ENCODE measurements around the gene BRD1. TPM values are rescaled to one million over a fixed set of nuclear protein-coding genes. Genes with fewer than 3 reads are reported as not detected.
A peak's percentile ranks its signal among the peaks of the same experiment; 100 is the strongest.

BRD1 gene
- total RNA-seq, 3 donors from 2014 or later: 33.4 to 51.3 (median 48.4) TPM

GRCh38 chr22:49749227-49749626 lies 78.4 kb downstream of the BRD1 start:
- DNase-seq: peak in 1 of 3 donors; percentile 24
- ATAC-seq: no peak
- peaks cover 23% of the 10 kb centered on the region for H3K9me3 ChIP-seq
- intact Hi-C loops (cut with DNase I, micrococcal nuclease): no loop called here
- H3K36me3 ChIP-seq (ENCODE audit: low read depth): no peaks in the 10 kb centered on the region
- H3K4me1 ChIP-seq (ENCODE audit: low read depth): no peaks in the 10 kb centered on the region
- H3K4me3 ChIP-seq: no peak overlapping the region
- TF ChIP-seq CTCF (IDR thresholded peaks at IDR 0.05): no peak

DNA sequence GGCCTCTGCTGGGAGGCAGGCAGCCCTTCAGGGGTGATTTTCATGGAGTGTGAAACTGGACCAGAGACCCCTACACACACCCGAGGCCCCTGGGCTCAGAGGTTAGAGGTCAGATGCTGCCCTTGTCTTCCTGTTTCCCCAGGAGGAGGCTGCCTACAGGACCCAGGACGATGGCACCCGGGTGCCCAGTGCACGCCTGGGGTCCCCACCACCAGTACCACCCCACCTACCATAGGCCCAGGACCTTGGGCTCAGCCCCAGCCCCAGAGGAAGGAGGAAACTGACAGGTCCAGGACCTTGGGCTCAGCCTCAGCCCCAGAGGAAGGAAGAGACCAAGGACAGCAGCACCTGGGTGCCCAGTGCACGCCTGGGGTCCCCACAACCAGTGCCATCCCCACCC lies 79.2 kb downstream of the BRD1 start:
- intact Hi-C loops (cut with DNase I, micrococcal nuclease): no loop called here
- Histone ChIP-seq H3K9me3 (peaks cover 25% of the 10 kb centered on the region), H3K4me1 (ENCODE audit: low read depth) (no peaks in the 10 kb centered on the region), H3K4me3 (no peak overlapping the region), H3K36me3 (ENCODE audit: low read depth) (no peaks in the 10 kb centered on the region)
- ATAC-seq: no peak
- DNase-seq: no peak
- TF ChIP-seq CTCF (IDR thresholded peaks at IDR 0.05): no peak

DNA sequence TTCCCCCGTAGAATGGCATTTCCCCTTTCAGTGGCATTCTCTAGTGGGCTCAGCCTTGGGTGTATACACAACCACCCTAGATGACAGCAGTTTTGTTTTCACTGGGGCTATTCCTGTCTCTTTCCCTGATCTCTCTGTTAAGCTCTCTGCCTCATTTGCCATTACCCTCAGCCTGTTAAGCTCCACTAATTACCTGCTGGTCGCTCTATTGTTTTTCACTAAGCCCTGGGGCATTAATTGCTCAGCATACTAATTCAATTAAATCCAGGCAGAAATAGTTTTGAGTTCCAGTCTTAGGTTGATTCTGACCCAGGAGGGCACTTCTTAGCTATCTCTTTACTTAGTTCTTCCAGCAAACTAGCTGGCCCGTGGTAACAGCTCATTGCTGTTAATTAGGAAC lies 80.0 kb downstream of the BRD1 start:
- ATAC-seq: no peak
- intact Hi-C loops (cut with DNase I, micrococcal nuclease): no loop called here
- peaks cover 25% of the 10 kb centered on the region for H3K9me3 ChIP-seq

DNA sequence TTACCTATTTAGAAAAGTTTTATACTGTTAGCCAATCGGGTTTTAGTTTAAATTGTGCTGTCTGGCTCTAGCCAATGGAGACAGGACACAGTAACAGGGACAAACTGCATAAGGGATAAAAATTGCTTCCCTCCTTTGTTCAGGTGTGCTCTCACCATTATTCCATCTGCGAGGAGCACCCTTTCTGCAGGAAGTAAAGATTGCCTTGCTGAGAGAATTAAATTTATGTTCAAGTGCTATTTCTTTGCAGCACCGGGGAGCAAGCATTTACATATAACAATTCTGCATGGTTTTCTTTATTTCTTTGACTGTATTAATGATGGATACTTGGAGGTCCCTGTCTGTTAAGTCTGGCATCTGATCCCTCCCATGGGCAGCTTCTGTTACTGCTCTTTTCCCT lies 80.5 kb downstream of the BRD1 start:
- H3K36me3 ChIP-seq (ENCODE audit: low read depth): no peaks in the 10 kb centered on the region
- intact Hi-C loops (cut with DNase I, micrococcal nuclease): no loop called here
- ATAC-seq (no peak), DNase-seq (no peak)
- no peak overlapping the region for H3K4me3 ChIP-seq
- H3K4me1 ChIP-seq (ENCODE audit: low read depth): no peaks in the 10 kb centered on the region
- peaks cover 25% of the 10 kb centered on the region for H3K9me3 ChIP-seq
- no peak for TF ChIP-seq CTCF (IDR thresholded peaks at IDR 0.05)

More for the DNA sequence above, 80.0 kb downstream of the BRD1 start:
- TF ChIP-seq CTCF (IDR thresholded peaks at IDR 0.05): no peak
- H3K4me3 ChIP-seq: no peak overlapping the region
- H3K4me1 ChIP-seq (ENCODE audit: low read depth): no peaks in the 10 kb centered on the region
- DNase-seq: no peak
- no peaks in the 10 kb centered on the region for H3K36me3 ChIP-seq (ENCODE audit: low read depth)

DNA sequence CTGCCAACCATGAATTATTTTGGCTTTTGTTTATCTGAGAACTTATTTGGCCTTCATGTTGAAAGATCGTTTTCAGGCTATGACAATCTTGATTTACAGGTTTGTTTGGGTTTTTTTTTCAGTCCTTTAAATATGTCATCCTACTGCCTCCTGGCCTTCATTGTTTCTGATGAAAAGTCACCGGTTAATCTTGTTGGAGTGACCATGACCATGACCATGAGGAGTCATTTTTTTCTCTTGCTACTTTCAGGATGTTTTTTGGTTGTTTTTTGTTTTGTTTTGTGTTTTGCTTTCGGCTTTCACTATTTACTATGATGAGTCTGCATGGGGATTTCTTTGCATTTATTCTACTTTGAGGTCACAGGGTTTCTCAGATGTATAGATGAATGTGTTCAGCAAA lies 81.6 kb downstream of the BRD1 start:
- H3K36me3 ChIP-seq (ENCODE audit: low read depth): no peaks in the 10 kb centered on the region
- no peak for ATAC-seq
- intact Hi-C loops (cut with DNase I, micrococcal nuclease): no loop called here
- no peak for TF ChIP-seq CTCF (IDR thresholded peaks at IDR 0.05)
- peaks cover 25% of the 10 kb centered on the region for H3K9me3 ChIP-seq
- no peak for DNase-seq
- H3K4me1 ChIP-seq (ENCODE audit: low read depth): no peaks in the 10 kb centered on the region
- no peak overlapping the region for H3K4me3 ChIP-seq

DNA sequence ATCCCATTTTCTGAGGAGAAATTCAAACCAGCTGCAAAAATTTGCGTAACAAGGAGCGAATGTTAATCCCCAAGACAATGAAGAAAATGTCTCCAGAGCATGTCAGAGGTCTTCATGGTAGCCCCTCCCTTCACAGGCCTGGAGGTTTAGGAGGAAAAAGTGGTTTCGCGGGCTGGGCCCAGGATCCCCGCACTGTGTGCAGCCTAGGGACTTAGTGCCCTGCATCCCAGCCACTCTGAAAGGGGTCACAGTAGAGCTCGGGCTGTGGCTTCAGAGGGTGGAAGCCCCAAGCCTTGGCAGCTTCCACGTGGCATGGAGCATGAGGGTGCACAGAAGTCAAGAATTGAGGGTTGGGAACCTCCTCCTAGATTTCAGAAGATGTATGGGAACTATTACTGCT lies 87.4 kb downstream of the BRD1 start:
- intact Hi-C loops (cut with DNase I, micrococcal nuclease): no loop called here
- DNase-seq: no peak
- peaks cover 7% of the 10 kb centered on the region for H3K9me3 ChIP-seq
- no peak overlapping the region for H3K4me3 ChIP-seq
- H3K4me1 ChIP-seq (ENCODE audit: low read depth): no peaks in the 10 kb centered on the region
- ATAC-seq: no peak
- H3K36me3 ChIP-seq (ENCODE audit: low read depth): no peaks in the 10 kb centered on the region
- no peak for TF ChIP-seq CTCF (IDR thresholded peaks at IDR 0.05)

All from mucosa of descending colon (tissue), 3 donors.